Neural cell (in vitro differentiated cells): ENCODE measurements around the gene KIZ.

Experiments
- CTCF ChIP-seq: fragments of 450-650 bp; IDR thresholded peaks from 2 replicates; pipeline ENCODE4 v1.5.1; 2014; ENCODE audit warnings: antibody characterized with exemption, mild to moderate bottlenecking, moderate library complexity; ENCODE audit not compliant: poor library complexity, severe bottlenecking
- EP300 ChIP-seq: fragments of 450-650 bp; conservative IDR thresholded peaks from 2 replicates; pipeline ENCODE4 v1.6.1; 2014; ENCODE audit warnings: antibody characterized with exemption, mild to moderate bottlenecking, moderate library complexity; ENCODE audit not compliant: poor library complexity, severe bottlenecking
- POLR2AphosphoS5 ChIP-seq: IDR thresholded peaks from 2 replicates; pipeline ENCODE4 v1.6.1; 2012
- RAD21 ChIP-seq: fragments of 450-650 bp; conservative IDR thresholded peaks from 2 replicates; pipeline ENCODE4 v1.6.1; 2014; ENCODE audit warnings: antibody characterized with exemption, mild to moderate bottlenecking, moderate library complexity
- REST ChIP-seq: IDR thresholded peaks from 2 replicates; pipeline ENCODE4 v1.6.1; 2012; ENCODE audit warnings: borderline replicate concordance
- SMC3 ChIP-seq: fragments of 450-650 bp; conservative IDR thresholded peaks from 2 replicates; pipeline ENCODE4 v1.6.1; 2014; ENCODE audit warnings: antibody characterized with exemption, mild to moderate bottlenecking, moderate library complexity; ENCODE audit not compliant: poor library complexity

- TF ChIP-seq POLR2AphosphoS5 (no peak), EP300 (no peak), CTCF (no peak), REST (no peak), SMC3 (no peak), RAD21 (no peak)
These were observed 46.7 kb downstream of the KIZ start for GRCh38 chr20:21172626-21173025.
